Esophagus muscularis mucosa (tissue), 4 donors: Measurements from ENCODE around the gene PADI2. TPM values are rescaled to one million over a fixed set of nuclear protein-coding genes. Genes with fewer than 3 reads are reported as not detected.

Source experiments
- DNase-seq: peaks from one replicate; pipeline ENCODE4 v3.0.0-alpha.2; 2017; ENCODE audit errors: extremely low spot score
- H3K27ac ChIP-seq, 4 donors: fragments of 200-600 bp; sonication (generic); replicated peaks in 1 of 4; 1 replicate in 3 of 4; 2 replicates in 1 of 4; pipeline ENCODE4 v1.5.1; 2016 to 2019; ENCODE audit warnings: mild to moderate bottlenecking in 1 of 4
- H3K27me3 ChIP-seq, 4 donors: fragments of 200-600 bp; sonication (generic); one replicate each; pipeline versions ENCODE4 v1.5.1 to v1.6.0; 2016 to 2019
- H3K36me3 ChIP-seq, 4 donors: fragments of 200-600 bp; sonication (generic); one replicate each; pipeline ENCODE4 v1.5.1; 2016 to 2019
- H3K4me1 ChIP-seq, 4 donors: fragments of 200-600 bp; sonication (generic); one replicate each; pipeline ENCODE4 v1.5.1; 2016 to 2019
- H3K4me3 ChIP-seq, 4 donors: fragments of 200-600 bp; sonication (generic); 1 replicate in 2 of 4; 2 replicates in 2 of 4; pipeline ENCODE4 v1.5.1; 2016 to 2019; ENCODE audit warnings: mild to moderate bottlenecking in 4 of 4, moderate library complexity in 1 of 4
- H3K9me3 ChIP-seq, 4 donors: fragments of 200-600 bp; sonication (generic); 1 replicate in 3 of 4; 2 replicates in 1 of 4; pipeline ENCODE4 v1.5.1; 2016 to 2019
- CTCF ChIP-seq, 3 experiments: fragments of 200-600 bp in 2 of 3; fragments of 450-650 bp in 1 of 3; sonication (generic) in 2 of 3; IDR thresholded peaks; one replicate each; pipeline ENCODE4 v1.5.1; 2017 to 2019; ENCODE audit warnings: antibody characterized with exemption in 3 of 3, mild to moderate bottlenecking in 2 of 3, moderate library complexity in 1 of 3
- EP300 ChIP-seq: sonication (generic); formaldehyde crosslinking; IDR thresholded peaks from one replicate; pipeline ENCODE4 v1.6.1; 2017; ENCODE audit warnings: antibody characterized with exemption
- POLR2A ChIP-seq: fragments of 450-650 bp; IDR thresholded peaks from one replicate; pipeline ENCODE4 v1.6.1; 2017; ENCODE audit warnings: antibody characterized with exemption, moderate library complexity, mild to moderate bottlenecking, low read depth
- POLR2AphosphoS5 ChIP-seq, 2 donors: sonication (generic); formaldehyde crosslinking; IDR thresholded peaks; one replicate each; pipeline ENCODE4 v1.6.1; 2017; ENCODE audit warnings: antibody characterized with exemption in 2 of 2
- WGBS: methylation state at CpG from one replicate; pipeline ENCODE4 v1.1.5; 2018; 5-methylcytosine and 5-hydroxymethylcytosine counted together
- intact Hi-C: fragments of 100-400 bp; cut with DNase I; formaldehyde crosslinking; loops from one replicate; pipeline ENCODE4 v1.15.1; 2023
- total RNA-seq, 4 donors: library from RNA; depleted of rRNA; stranded (reverse); fragments of >200 nt; gene quantifications; one replicate each; pipeline versions ENCODE4 v1.1.0 to v1.2.1, GENCODE V29; 2016

Gene PADI2
- total RNA-seq, 4 donors from 2014 or later = 0.39 to 2.0 (median 0.65) TPM

GRCh38 chr1:17018849-17019248 is 100.4 kb downstream of the PADI2 start:
- Histone ChIP-seq H3K27me3 (no peaks in the 10 kb centered on the region), H3K36me3 (peaks cover 62 to 69% (median 64%) of the 10 kb centered on the region in 4 donors), H3K27ac (no peak overlapping the region), H3K4me3 (no peak overlapping the region), H3K4me1 (no peaks in the 10 kb centered on the region), H3K9me3 (no peaks in the 10 kb centered on the region)
- TF ChIP-seq POLR2A (no peak), CTCF (IDR thresholded peaks at IDR 0.05) (no peak), POLR2AphosphoS5 (IDR thresholded peaks at IDR 0.05) (no peak), EP300 (no peak)
- intact Hi-C loops = no loop called here
- no peak for DNase-seq
- 21% methylated on average over 1 of the region's 1 CpG for WGBS

GRCh38 chr1:17017435-17017834 is 101.8 kb downstream of the PADI2 start:
- TF ChIP-seq EP300 = no peak
- no peak for TF ChIP-seq POLR2AphosphoS5 (IDR thresholded peaks at IDR 0.05)
- TF ChIP-seq POLR2A = no peak
- no peak for TF ChIP-seq CTCF (IDR thresholded peaks at IDR 0.05)
- H3K36me3 ChIP-seq = peaks cover 49 to 55% (median 50%) of the 10 kb centered on the region in 4 donors
- H3K4me1 ChIP-seq = peaks cover under 1 to 2% (median 2%) of the 10 kb centered on the region in 4 donors
- no peaks in the 10 kb centered on the region for H3K9me3 ChIP-seq
- no peak overlapping the region for H3K4me3 ChIP-seq
- DNase-seq = no peak
- H3K27ac ChIP-seq = no peak overlapping the region
- WGBS = 91% methylated on average over 7 of the region's 7 CpGs
- intact Hi-C loops = no loop called here
- no peaks in the 10 kb centered on the region for H3K27me3 ChIP-seq

Other genes with a start within 250 kb of the PADI2 start
- gene RNU1-2, start 223.5 kb downstream of the PADI2 start, total RNA-seq = under 1 TPM in 2 of 4 donors, not detected in 2; under 0.01 TPM
- gene CROCC, start 197.5 kb downstream of the PADI2 start, total RNA-seq = 10 to 100 TPM; 17.6 to 36.3 (median 23.0) TPM
- 10 to 100 TPM in 2 of 4 donors, 1 to 10 TPM in 2; 5.4 to 21.7 (median 10.2) TPM for gene MFAP2, start 138.8 kb downstream of the PADI2 start, total RNA-seq
- gene ATP13A2, start 107.5 kb downstream of the PADI2 start, total RNA-seq = 10 to 100 TPM; 16.1 to 30.8 (median 23.2) TPM
- 100 to 1,000 TPM in 3 of 4 donors, 10 to 100 TPM in 1; 95.4 to 129 (median 120) TPM for gene SDHB, start 65.4 kb downstream of the PADI2 start, total RNA-seq
- 1 to 10 TPM in 1 of 4 donors, not detected in 3; 2.1 TPM for gene PADI1, start 85.7 kb upstream of the PADI2 start, total RNA-seq
- gene PADI3, start 129.6 kb upstream of the PADI2 start, total RNA-seq = not detected
- gene PADI4, start 188.7 kb upstream of the PADI2 start, total RNA-seq = 1 to 10 TPM in 1 of 4 donors, not detected in 3; 5.6 TPM